Kidney (tissue), 14 donors: ENCODE measurements around the gene NSD2. TPM values are rescaled to one million over a fixed set of nuclear protein-coding genes. Genes with fewer than 3 reads are reported as not detected.

Experiments used
- DNase-seq, 5 donors: peaks; one replicate each; pipeline ENCODE4 v3.0.0-alpha.2; 2013 to 2020
- FAIRE-seq: peaks from 2 replicates; lab custom pipeline; 2012; peaks lifted over from hg19 to GRCh38; lab: Jason Lieb, UNC
- H3K27ac ChIP-seq, 2 donors: one replicate each; pipeline ENCODE4 v1.7.0; 2013; ENCODE audit warnings: low read depth in 2 of 2, low read length in 2 of 2, inconsistent platforms in 1 of 2
- H3K27me3 ChIP-seq: one replicate; pipeline ENCODE4 v1.7.1; 2013; ENCODE audit warnings: low read length, inconsistent platforms; ENCODE audit not compliant: control insufficient read depth, insufficient read depth
- H3K36me3 ChIP-seq, 3 donors: one replicate each; pipeline versions ENCODE4 v1.7.0 to v1.7.1; 2013; ENCODE audit warnings: low read length in 3 of 3, control low read depth in 1 of 3, inconsistent platforms in 1 of 3; ENCODE audit not compliant: insufficient read depth in 3 of 3, control insufficient read depth in 2 of 3
- H3K4me1 ChIP-seq, 3 donors: one replicate each; pipeline versions ENCODE4 v1.7.0 to v1.7.1; 2013; ENCODE audit warnings: low read length in 3 of 3, inconsistent platforms in 1 of 3, low read depth in 1 of 3; ENCODE audit not compliant: control insufficient read depth in 2 of 3, insufficient read depth in 2 of 3
- H3K4me3 ChIP-seq, 3 donors: one replicate each; pipeline versions ENCODE4 v1.7.0 to v1.8.1; 2013; ENCODE audit warnings: low read length in 3 of 3, control low read depth in 1 of 3, inconsistent platforms in 1 of 3
- H3K9ac ChIP-seq, 3 donors: one replicate each; pipeline versions ENCODE4 v1.7.0 to v1.7.1; 2013; ENCODE audit warnings: low read length in 3 of 3, control low read depth in 1 of 3, inconsistent platforms in 1 of 3
- H3K9me3 ChIP-seq, 3 donors: one replicate each; pipeline versions ENCODE4 v1.7.0 to v1.7.1; 2013; ENCODE audit warnings: low read length in 3 of 3, control low read depth in 1 of 3, inconsistent platforms in 1 of 3; ENCODE audit not compliant: control insufficient read depth in 2 of 3, insufficient read depth in 1 of 3
- CTCF ChIP-seq: IDR thresholded peaks from 3 replicates; pipeline ENCODE4 v1.5.1; 2012; ENCODE audit warnings: mild to moderate bottlenecking, moderate library complexity, borderline replicate concordance; ENCODE audit not compliant: insufficient read depth; ENCODE audit errors: extremely low read depth
- intact Hi-C: fragments of 100-400 bp; cut with DNase I; formaldehyde crosslinking; loops from one replicate; pipeline ENCODE4 v1.11.1; 2022
- polyA plus RNA-seq: library from polyadenylated mRNA; stranded (reverse); fragments of 350-450 nt; fragmentation: Illumina TruSeq; extraction: RNeasy Lipid Tissue Mini Kit (QIAGEN cat#74804); gene quantifications from one replicate; pipeline ENCODE4 v1.2.3, GENCODE V29; 2014; ENCODE audit warnings: low read depth, low replicate concordance; ENCODE audit not compliant: insufficient read depth
- total RNA-seq: library from RNA; stranded (reverse); fragmentation: NEBNext Ultra II Directional; extraction: Animal tissue kit (Norgen Biotek cat#: 25700); gene quantifications from one replicate; pipeline ENCODE4 v1.2.1, GENCODE V29; 2021
- donor health status: control.
- donor health status: control.
- donor health status: control.
- donor health status: control.
- donor health status: control.
- donor health status: DM: yes; HTN: yes; CAD: no.
- donor health status: Normal renal cell carcinoma (clear cell type).

NSD2 gene
- total and polyA plus RNA-seq, 2 donors from 2014 or later = 5.5 to 51.2 TPM

DNA sequence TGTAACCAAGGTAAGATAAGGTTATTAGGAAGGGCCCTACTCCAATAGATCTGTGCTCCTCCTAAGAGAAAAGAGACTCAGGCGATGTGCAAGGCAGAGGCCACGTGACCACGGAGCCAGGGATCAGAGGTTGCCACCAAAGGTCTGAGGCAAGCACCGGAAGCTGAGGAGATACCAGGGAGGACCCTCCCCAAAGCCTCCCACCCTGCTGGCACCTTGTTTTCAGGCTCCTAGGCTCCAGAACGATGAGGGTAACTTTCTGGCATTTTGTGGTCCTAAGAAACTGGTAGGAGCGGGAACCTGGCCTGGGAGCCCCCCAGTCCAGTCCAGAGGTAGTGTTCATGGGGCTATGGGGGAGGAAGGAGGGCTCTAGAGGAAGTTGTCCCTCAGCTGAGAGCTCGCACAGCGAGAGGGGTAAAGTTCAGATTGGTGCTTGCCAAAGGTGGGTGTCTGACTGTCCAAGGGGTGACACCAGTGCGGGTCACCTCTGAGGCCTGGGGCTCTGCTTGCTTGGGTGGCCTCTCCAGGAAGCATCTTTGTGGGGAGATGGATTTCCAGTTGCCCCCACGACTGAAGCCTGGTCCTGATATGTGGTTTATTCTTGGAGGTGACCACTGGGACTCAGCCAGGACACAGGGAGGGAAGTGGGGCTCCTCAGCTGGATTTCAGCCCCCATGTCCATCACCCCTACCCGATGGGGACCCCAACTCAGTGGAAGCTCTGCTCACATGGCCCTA, 7.7 kb upstream of the NSD2 start:
- Histone ChIP-seq H3K27ac (no peak overlapping the region), H3K4me1 (peaks cover 0 to 4% (median 0%) of the 10 kb centered on the region in 3 donors), H3K27me3 (no peaks in the 10 kb centered on the region), H3K9me3 (no peaks in the 10 kb centered on the region), H3K4me3 (no peak overlapping the region), H3K36me3 (no peaks in the 10 kb centered on the region), H3K9ac (no peak overlapping the region)
- FAIRE-seq = no peak
- DNase-seq = peak in 1 of 5 donors; percentile 44
- TF ChIP-seq CTCF = no peak
- intact Hi-C loops = no loop called here

GRCh38 chr4:1864076-1865008, 6.9 kb upstream of the NSD2 start:
- H3K36me3 ChIP-seq = no peaks in the 10 kb centered on the region
- FAIRE-seq (no peak), DNase-seq (peak in 1 of 5 donors; percentile 59)
- H3K4me1 ChIP-seq = peaks cover 0 to 4% (median 0%) of the 10 kb centered on the region in 3 donors
- no peak overlapping the region for H3K9ac ChIP-seq
- no peaks in the 10 kb centered on the region for H3K9me3 ChIP-seq
- H3K4me3 ChIP-seq = no peak overlapping the region
- H3K27ac ChIP-seq = no peak overlapping the region
- no peak for TF ChIP-seq CTCF
- intact Hi-C loops = no loop called here
- no peaks in the 10 kb centered on the region for H3K27me3 ChIP-seq

- FAIRE-seq (no peak), DNase-seq (peak in 1 of 5 donors; percentile 53)
- no peak overlapping the region for H3K4me3 ChIP-seq
- intact Hi-C loops = no loop called here
- no peaks in the 10 kb centered on the region for H3K27me3 ChIP-seq
- H3K27ac ChIP-seq = no peak overlapping the region
- H3K36me3 ChIP-seq = no peaks in the 10 kb centered on the region
- H3K9ac ChIP-seq = no peak overlapping the region
- no peaks in the 10 kb centered on the region for H3K9me3 ChIP-seq
- peaks cover 0 to 6% (median 0%) of the 10 kb centered on the region in 3 donors for H3K4me1 ChIP-seq
- TF ChIP-seq CTCF = no peak
These were observed 5.0 kb upstream of the NSD2 start for GRCh38 chr4:1866189-1866661.
